Measurements from ENCODE around the gene MOGAT1. TPM values are rescaled to one million over a fixed set of nuclear protein-coding genes. Genes with fewer than 3 reads are reported as not detected.

The MOGAT1 gene
- total RNA-seq, 1 experiment from 2014 or later: not detected

GRCh38 chr2:222750533-222750932, 79.1 kb downstream of the MOGAT1 start:
- no peak for TF ChIP-seq POLR2AphosphoS5 (IDR thresholded peaks at IDR 0.05; ENCODE audit: low read depth, low read length)
- Histone ChIP-seq H3K4me1 (ENCODE audit: control insufficient read depth, insufficient read depth, low read length) (no peaks in the 10 kb centered on the region), H3K36me3 (ENCODE audit: control insufficient read depth, insufficient read depth, low read length) (no peaks in the 10 kb centered on the region), H3K4me3 (ENCODE audit: low read depth in 2 of 2, low read length in 2 of 2) (no peak overlapping the region), H3K27ac (ENCODE audit: low read length) (no peak overlapping the region), H3K9me3 (ENCODE audit: control insufficient read depth, insufficient read depth, low read depth, low read length) (no peaks in the 10 kb centered on the region), H3K27me3 (ENCODE audit: control insufficient read depth, insufficient read depth, low read length) (no peaks in the 10 kb centered on the region)
- intact Hi-C loops (cut with micrococcal nuclease; ENCODE audit: unreplicated experiment): no loop called here
- in situ Hi-C loops (cut with HindIII; ENCODE audit: low pct_unique_long_range_greater_than_20kb, low sequenced_read_pairs): no loop called here
- ChIA-PET CTCF (no interaction called here), POLR2A (no interaction called here)
- no peak for ATAC-seq
- no TSS peak for BruUV-seq (replicated peaks)
- no peak for DNase-seq (ENCODE audit: low read depth, low spot score)

- Histone ChIP-seq H3K4me3 (ENCODE audit: low read depth in 2 of 2, low read length in 2 of 2) (no peak overlapping the region), H3K36me3 (ENCODE audit: control insufficient read depth, insufficient read depth, low read length) (no peaks in the 10 kb centered on the region), H3K4me1 (ENCODE audit: control insufficient read depth, insufficient read depth, low read length) (no peaks in the 10 kb centered on the region), H3K27ac (ENCODE audit: low read length) (no peak overlapping the region), H3K27me3 (ENCODE audit: control insufficient read depth, insufficient read depth, low read length) (no peaks in the 10 kb centered on the region), H3K9me3 (ENCODE audit: control insufficient read depth, insufficient read depth, low read depth, low read length) (no peaks in the 10 kb centered on the region)
- ChIA-PET CTCF (no interaction called here), POLR2A (no interaction called here)
- BruUV-seq (replicated peaks): no TSS peak
- TF ChIP-seq SIN3A (IDR thresholded peaks at IDR 0.05; ENCODE audit: borderline replicate concordance, insufficient read depth, low read depth, low read length): no peak
- no peak for TF ChIP-seq TCF7L2 (IDR thresholded peaks at IDR 0.05; ENCODE audit: low read depth, low read length)
- TF ChIP-seq POLR2AphosphoS5 (IDR thresholded peaks at IDR 0.05; ENCODE audit: low read depth, low read length): no peak
- no peak for TF ChIP-seq CTCF (IDR thresholded peaks at IDR 0.05)
- TF ChIP-seq REST (IDR thresholded peaks at IDR 0.05; ENCODE audit: insufficient read depth in 1 of 2, low read depth in 2 of 2, low read length in 1 of 2): no peak
- intact Hi-C loops (cut with micrococcal nuclease; ENCODE audit: unreplicated experiment) (no loop called here), in situ Hi-C loops (cut with HindIII; ENCODE audit: low pct_unique_long_range_greater_than_20kb, low sequenced_read_pairs) (no loop called here)
- no peak for DNase-seq (ENCODE audit: low read depth, low spot score)
- ATAC-seq: no peak
Measured at GRCh38 chr2:222751238-222751637, 79.8 kb downstream of the MOGAT1 start.

GRCh38 chr2:222751821-222752719, 80.6 kb downstream of the MOGAT1 start:
- intact Hi-C loops (cut with micrococcal nuclease; ENCODE audit: unreplicated experiment): no loop called here
- Histone ChIP-seq H3K4me1 (ENCODE audit: control insufficient read depth, insufficient read depth, low read length) (no peaks in the 10 kb centered on the region), H3K27ac (ENCODE audit: low read length) (no peak overlapping the region), H3K4me3 (ENCODE audit: low read depth in 2 of 2, low read length in 2 of 2) (no peak overlapping the region), H3K36me3 (ENCODE audit: control insufficient read depth, insufficient read depth, low read length) (no peaks in the 10 kb centered on the region), H3K27me3 (ENCODE audit: control insufficient read depth, insufficient read depth, low read length) (no peaks in the 10 kb centered on the region), H3K9me3 (ENCODE audit: control insufficient read depth, insufficient read depth, low read depth, low read length) (no peaks in the 10 kb centered on the region)
- ATAC-seq: no peak
- TF ChIP-seq REST (IDR thresholded peaks at IDR 0.05; ENCODE audit: insufficient read depth in 1 of 2, low read depth in 2 of 2, low read length in 1 of 2): no peak
- no peak for TF ChIP-seq CTCF (IDR thresholded peaks at IDR 0.05)
- no peak for TF ChIP-seq TCF7L2 (IDR thresholded peaks at IDR 0.05; ENCODE audit: low read depth, low read length)
- TF ChIP-seq POLR2AphosphoS5 (IDR thresholded peaks at IDR 0.05; ENCODE audit: low read depth, low read length): no peak
- no peak for TF ChIP-seq SIN3A (IDR thresholded peaks at IDR 0.05; ENCODE audit: borderline replicate concordance, insufficient read depth, low read depth, low read length)
- ChIA-PET POLR2A (no interaction called here), CTCF (no interaction called here)
- in situ Hi-C loops (cut with HindIII; ENCODE audit: low pct_unique_long_range_greater_than_20kb, low sequenced_read_pairs): no loop called here
- no peak for DNase-seq (ENCODE audit: low read depth, low spot score)
- no TSS peak for BruUV-seq (replicated peaks)
